NCI-H2081 treated with DMSO at 0.1 percent for 48 hours (cell line): ENCODE results near the gene C2orf92.
"Not testable (repeated sequence)": the region's sequence is repeated elsewhere in the genome, so short reads cannot be mapped to it uniquely, and the experiment has no call there.

Source experiments
- DNase-seq: peaks from one replicate; lab custom pipeline; 2025; lab: John Stamatoyannopoulos, UW

Gene C2orf92

DNA sequence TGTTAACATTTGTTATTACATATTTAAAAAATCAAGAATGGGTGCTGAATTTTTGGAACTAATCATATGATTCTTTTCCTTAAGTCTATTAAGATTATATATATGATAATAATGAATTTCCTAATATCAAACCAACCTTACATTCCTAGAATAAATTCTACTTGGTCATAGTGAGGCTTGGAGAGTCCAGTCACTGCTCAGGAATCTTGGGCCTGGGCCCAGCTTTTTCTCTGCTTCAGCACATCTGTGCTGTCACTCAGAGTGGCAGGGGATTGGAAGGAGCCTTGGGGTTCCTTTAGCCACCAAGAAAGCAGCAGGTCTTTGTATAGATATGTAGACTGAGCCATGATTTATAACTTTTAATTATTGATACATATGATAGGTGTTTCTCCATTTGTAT lies 24.0 kb downstream of the C2orf92 start:
- no peak for DNase-seq

DNA sequence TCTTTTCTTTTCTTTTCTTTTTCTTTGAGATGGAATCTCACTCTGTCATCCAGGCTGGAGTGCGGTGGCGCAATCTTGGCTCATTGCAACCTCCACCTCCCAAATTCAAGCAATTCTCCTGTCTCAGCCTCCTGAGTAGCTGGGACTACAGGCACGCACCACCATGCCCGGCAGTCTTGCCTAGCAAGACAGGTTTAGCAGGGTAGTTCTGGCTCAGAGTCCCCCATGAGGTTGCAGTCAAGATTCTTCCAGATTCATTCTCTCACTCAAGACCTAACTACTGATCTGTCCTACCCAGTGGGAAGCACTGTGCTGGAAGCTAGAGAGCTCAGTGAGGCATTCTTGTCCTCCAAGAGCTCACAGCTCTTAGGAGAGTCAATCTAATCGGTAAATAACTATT lies 26.2 kb downstream of the C2orf92 start:
- DNase-seq: no peak

DNA sequence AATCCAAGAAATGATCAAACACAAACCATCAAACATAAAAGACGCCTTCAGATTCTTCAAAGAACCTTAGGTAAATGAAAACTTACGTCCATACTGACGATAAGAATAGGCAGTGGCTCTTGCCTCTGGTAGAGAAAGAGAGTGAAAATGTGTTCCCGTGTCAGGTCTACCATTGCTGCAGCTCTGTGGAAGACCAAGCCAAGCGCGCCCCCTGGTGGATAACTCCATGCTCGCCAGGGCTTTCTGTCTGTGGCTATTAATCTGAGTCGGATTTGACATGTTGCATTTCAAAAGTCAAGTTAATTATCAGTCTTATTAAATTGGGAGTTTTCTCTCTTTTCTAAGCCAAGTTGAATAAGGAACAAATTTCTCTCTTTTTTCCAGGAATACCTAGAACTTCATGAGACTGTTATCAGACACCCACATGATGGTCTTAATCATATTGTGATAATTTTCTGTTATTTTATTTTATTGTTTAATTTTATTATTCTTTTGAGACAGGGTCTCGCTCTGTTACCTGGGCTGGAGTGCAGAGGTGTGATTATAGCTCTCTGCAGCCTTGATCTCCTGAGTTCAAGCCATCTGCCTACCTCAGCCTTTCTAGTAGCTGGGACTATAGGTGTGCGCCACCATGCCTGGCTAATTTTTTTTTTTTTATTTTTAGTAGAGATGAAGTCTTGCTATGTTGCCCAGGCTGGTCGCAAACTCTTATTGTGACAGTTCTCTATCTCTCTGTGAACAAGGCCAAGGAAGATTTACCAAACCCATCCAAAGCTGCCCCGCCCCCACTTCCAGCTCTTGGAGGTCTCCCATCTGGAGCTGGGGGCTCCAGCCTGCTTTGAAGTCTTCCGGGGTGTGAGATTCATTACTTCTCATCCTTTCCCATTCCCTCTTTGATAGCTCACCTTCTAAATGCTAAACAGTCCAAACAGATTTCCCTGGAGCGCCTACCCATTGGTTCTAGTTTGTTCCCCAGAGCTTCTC lies 28.0 kb downstream of the C2orf92 start:
- peak; percentile 73 for DNase-seq

DNA sequence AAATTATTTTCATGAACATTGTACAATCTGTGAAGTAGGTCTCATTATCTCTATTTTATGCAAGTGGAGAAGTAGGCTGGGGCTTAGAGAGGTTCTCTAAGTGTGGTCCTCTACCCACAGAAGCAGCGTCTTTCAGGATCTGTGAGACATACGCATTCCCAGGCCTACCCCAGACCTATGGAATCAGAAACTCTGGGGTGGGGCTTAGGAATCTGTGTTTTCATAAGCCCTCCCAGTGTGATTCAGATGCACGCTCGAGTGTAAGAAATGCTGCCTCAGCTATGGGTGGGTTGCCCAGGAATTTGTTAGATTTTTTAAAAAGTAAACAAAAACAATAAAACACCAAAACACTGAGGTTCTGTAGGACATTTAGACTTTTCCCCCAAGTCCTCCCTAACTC lies 29.0 kb downstream of the C2orf92 start:
- DNase-seq: no peak

- peak; percentile 30 for DNase-seq
These were observed 30.4 kb downstream of the C2orf92 start for GRCh38 chr2:97699765-97700444.

- DNase-seq: no peak
These were observed 31.7 kb downstream of the C2orf92 start for GRCh38 chr2:97701186-97701585.

DNA sequence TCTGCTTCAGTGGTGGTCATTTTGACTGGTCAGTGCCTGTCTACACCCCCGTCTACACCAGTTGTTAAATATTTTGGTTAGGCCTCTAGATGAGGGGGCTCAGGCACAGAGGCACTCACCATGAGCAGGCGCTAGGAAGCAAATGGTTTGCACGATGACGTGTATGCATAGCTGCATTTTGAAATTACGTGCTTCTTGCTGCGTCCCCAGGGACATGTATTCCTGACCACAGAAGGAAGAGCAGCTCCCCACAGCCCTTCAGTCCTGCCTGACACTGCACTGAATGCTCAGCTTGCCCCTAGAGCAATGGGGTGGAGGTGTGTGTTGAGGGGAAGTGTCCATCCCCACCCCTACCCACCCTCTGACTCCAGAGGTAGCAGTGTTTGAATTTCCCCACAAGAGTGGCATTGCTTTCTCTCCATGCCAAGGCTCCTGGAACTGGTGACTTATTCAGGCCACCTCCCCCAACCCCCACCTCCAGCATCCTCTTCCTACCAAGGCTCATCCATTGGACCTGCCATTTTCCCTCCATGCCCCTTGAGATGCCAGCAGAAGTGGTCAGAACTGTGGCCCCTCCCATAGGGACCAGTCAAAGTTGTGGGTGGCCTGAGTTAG lies 32.4 kb downstream of the C2orf92 start:
- no peak for DNase-seq

DNA sequence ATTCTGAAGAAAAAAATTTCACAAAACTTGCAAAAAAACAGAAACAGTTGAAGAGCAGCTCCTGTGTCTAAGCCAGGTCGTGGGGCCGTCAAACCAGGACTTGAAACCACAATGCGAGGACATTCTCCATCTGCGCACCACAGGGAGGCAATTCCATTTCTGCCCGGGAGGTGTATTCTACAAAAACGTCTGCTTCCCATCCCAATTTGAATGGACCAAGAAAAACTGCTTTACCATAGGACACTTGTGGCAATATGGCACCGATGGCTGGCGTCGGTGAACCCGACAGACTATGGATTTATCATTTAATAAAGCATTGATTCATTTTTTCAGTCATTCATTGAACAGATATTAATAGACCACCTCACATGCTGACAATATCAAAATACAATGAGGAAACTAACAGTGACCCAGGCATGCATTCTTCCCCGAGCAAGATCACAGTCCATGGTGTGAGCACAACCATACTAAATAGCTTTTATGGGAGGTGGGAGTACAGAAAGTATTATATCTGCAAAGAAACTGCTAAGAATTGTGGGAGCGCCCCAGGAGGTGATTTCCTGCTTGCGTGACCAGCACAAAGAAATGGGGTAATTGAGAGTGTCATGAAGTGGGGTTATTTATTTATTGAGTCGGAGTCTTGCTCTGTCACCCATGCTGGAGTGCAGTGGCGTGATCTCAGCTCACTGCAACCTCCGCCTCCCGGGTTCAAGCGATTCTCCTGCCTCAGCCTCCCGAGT lies 33.4 kb downstream of the C2orf92 start:
- DNase-seq: no peak

DNA sequence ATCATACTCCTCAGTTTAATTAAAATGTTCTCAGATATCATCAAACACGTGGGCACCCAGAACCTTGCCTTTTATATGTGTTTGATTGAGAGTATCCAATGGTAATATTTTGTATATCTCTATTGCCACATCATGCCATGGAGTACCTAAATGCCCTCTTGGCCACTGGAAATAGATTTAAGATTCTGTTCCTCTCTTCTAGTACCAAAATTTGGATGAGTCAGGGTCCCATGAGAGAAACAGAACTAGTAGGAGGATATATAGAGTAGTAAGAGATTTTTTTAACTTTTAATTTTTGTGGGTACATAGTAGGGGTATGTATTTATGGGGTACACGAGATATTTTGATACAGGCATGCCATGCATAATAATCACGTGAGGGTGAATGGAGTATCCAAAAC lies 34.2 kb downstream of the C2orf92 start:
- no peak for DNase-seq

GRCh38 chr2:97704989-97705388 lies 35.5 kb downstream of the C2orf92 start:
- DNase-seq: no peak

- DNase-seq: no peak
These were observed 36.6 kb downstream of the C2orf92 start for GRCh38 chr2:97706112-97706511.

DNA sequence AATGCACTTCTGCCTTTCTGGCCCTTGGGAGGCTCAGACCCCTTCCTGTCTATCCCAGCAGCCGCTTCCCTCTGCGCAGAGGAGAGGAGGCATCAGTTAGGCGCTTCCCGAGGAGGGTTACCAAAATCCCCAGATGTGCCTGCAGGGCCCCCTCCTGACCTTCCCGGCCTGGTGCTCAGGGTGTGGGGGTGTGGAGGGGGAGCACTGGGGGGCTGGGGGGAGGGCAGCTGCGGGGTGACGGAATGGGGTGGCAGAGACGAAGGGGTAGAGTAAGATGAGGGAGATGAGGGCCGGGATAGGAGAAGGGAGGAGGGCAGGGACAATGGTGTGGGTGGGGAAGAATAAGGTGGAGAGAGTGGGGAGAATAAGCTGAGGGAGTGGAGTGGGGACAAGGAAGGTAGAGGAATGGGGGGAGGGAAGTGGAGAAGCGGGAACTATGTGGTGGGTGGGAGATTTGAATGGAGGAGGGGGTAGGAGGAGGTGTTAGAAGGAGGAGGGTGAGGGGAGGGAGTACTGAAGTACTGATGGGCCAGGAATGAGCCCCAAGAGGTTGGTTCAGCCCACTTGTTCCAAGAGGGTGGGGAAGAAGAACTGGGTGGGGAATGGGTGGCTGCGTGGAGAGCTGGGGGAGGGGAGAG lies 37.3 kb downstream of the C2orf92 start:
- DNase-seq: no peak

DNA sequence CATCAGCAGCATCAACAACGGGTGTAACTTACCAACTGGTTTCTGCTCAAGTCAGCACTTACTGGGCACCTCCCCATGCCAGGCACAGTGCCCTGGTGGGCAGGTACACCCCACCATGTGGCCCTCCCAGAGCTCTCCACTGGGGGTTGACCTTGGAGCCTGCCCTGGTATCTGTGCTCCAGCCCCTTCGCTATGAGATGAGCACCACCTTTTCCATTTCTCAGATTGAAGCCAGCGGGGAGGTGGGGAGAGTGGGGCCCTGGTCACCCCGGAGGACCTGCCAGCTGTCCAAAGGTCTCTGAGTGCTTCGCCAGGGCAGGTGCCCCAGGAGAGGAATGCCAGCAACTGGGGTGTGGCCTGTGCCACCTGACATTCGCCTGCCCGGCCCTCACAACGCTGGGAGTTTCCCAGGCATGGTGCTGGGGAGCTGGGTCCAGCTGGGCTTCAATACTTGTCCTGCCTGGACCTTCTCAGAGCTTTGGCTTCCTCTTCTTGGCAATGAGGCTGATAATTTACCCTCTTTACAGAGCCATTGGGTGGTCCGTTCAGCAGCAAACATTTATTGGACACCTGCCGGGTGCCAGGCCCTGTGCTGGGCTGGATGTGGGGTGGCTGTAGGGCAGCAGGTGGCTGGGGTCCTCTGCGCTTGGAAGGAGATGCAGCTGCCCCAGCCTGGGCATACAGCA lies 38.0 kb downstream of the C2orf92 start:
- DNase-seq: no peak

GRCh38 chr2:97708048-97708380 lies 38.5 kb downstream of the C2orf92 start:
- no peak for DNase-seq

GRCh38 chr2:97708608-97709007 lies 39.1 kb downstream of the C2orf92 start:
- DNase-seq: no peak

GRCh38 chr2:97711394-97711711 lies 41.8 kb downstream of the C2orf92 start:
- no peak for DNase-seq

DNA sequence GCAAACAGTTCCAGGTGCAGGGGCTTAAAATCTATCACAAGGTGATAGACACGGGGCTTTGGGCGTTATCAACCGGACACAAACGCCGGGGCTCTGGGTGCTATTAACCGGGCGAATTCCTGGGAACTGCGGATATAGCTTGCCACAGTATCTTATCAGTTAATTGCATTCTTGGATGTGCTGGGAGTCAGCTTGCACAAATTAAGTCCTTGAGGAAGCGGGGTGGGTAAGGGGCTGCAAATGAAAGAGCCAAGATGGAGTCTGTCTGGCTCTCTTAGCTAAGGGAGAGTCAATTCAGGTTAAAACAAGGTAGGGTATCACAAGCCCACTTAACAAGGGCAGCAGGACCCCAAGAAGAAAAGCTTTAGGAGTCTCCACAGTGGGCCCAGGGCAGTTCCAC lies 42.7 kb downstream of the C2orf92 start:
- not testable (repeated sequence) for DNase-seq

DNA sequence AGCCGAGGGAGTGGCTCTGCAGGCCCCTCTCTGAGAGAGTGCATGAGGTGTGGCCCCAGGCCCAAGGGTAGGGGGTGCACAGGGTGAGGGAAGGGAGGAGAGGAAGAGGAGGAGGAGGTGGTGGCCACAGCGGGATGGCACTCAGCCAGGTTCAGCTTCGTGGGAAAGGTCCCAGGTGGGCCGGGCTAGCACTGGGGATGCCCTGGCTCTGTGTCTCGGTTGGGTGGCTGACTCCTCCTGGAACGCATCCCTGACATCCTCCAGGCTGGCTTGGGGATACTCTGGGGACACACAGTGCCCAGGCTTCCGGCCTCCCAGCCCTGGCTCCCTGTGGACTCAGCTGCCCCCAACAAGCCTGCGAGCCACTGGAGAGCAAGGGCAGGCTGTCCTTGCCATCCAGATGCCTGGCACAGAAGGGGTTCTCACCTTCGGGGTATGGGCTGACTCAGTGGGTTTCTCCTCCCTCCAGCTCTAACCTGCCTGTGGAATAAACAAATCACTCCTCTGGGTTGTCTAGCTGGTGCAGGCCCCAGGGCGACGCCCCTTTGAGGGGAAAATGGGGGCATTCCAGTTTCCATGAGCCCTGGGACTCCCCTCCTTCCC lies 43.3 kb downstream of the C2orf92 start:
- DNase-seq: no peak

GRCh38 chr2:97713296-97714083 lies 44.0 kb downstream of the C2orf92 start, which contains the start of gene ZAP70:
Gene ZAP70 (plus strand): TSS chr2:97713576. CDS start chr2:97724037, 10,461 bp downstream.
- no peak for DNase-seq
